CD4-positive, alpha-beta T cell (primary cell): ENCODE results near the gene FRMD4B. TPM values are rescaled to one million over a fixed set of nuclear protein-coding genes. Genes with fewer than 3 reads are reported as not detected.

Source experiments
- ATAC-seq: fragments of 200-7000 bp; cut with Tn5 transposase; one replicate; pipeline ENCODE4 v1.10.0; 2022; ENCODE audit warnings: mild to moderate bottlenecking; ENCODE audit not compliant: poor library complexity
- CTCF ChIA-PET: fragments of 350-600 bp; sonication (Branson Sonifier 250); formaldehyde crosslinking; loops from one replicate; lab custom pipeline; 2021; ENCODE audit warnings: antibody characterized with exemption, inconsistent platforms; lab: Charles Lee
- POLR2A ChIA-PET: fragments of 350-600 bp; sonication (Branson Sonifier 250); formaldehyde crosslinking; loops from one replicate; lab custom pipeline; 2021; ENCODE audit warnings: antibody characterized with exemption, inconsistent platforms; lab: Charles Lee
- DNase-seq, 14 experiments: peaks; one replicate each; pipeline ENCODE4 v3.0.0-alpha.2; 2013 to 2020; ENCODE audit warnings: mixed read lengths in 2 of 14
- H3K27ac ChIP-seq, 2 donors: one replicate each; pipeline versions ENCODE4 v1.5.1 to v1.7.0; 2013; ENCODE audit warnings: low read length in 2 of 2, low read depth in 1 of 2, mild to moderate bottlenecking in 1 of 2
- H3K27me3 ChIP-seq, 2 experiments: 1 replicate in 1 of 2; 2 replicates in 1 of 2; pipeline versions ENCODE4 v1.6.1 to v1.7.0; 2013; ENCODE audit warnings: low read length in 2 of 2, control low read depth in 1 of 2, mild to moderate bottlenecking in 1 of 2, moderate library complexity in 1 of 2; ENCODE audit not compliant: insufficient read depth in 2 of 2, control insufficient read depth in 1 of 2
- H3K36me3 ChIP-seq: one replicate; pipeline ENCODE4 v1.6.1; 2013; ENCODE audit warnings: low read length, control low read depth; ENCODE audit not compliant: insufficient read depth
- H3K4me1 ChIP-seq: one replicate; pipeline ENCODE4 v1.6.1; 2013; ENCODE audit warnings: low read length, control low read depth; ENCODE audit not compliant: insufficient read depth
- H3K4me3 ChIP-seq: one replicate; pipeline ENCODE4 v1.5.1; 2013; ENCODE audit warnings: mild to moderate bottlenecking, low read length, moderate library complexity
- H3K9me3 ChIP-seq, 2 experiments: 1 replicate in 1 of 2; 2 replicates in 1 of 2; pipeline versions ENCODE4 v1.6.1 to v1.7.0; 2013; ENCODE audit warnings: low read length in 2 of 2, mild to moderate bottlenecking in 2 of 2, control low read depth in 1 of 2, moderate library complexity in 1 of 2; ENCODE audit not compliant: control insufficient read depth in 1 of 2, insufficient read depth in 1 of 2
- H3K27ac Mint-ChIP-seq: one replicate; pipeline ENCODE4 v1.8.0; 2020; ENCODE audit warnings: mixed read lengths
- H3K27me3 Mint-ChIP-seq: one replicate; pipeline ENCODE4 v1.8.0; 2021; ENCODE audit warnings: mixed read lengths
- H3K36me3 Mint-ChIP-seq: one replicate; pipeline ENCODE4 v1.8.0; 2021; ENCODE audit warnings: low read depth, mixed read lengths
- H3K4me1 Mint-ChIP-seq: one replicate; pipeline ENCODE4 v1.8.0; 2021; ENCODE audit warnings: low read depth, mixed read lengths
- H3K4me3 Mint-ChIP-seq: one replicate; pipeline ENCODE4 v1.8.0; 2020; ENCODE audit warnings: mild to moderate bottlenecking, mixed read lengths
- H3K9me3 Mint-ChIP-seq: one replicate; pipeline ENCODE4 v1.8.0; 2020; ENCODE audit warnings: mixed read lengths
- CTCF ChIP-seq: fragments of 200-600 bp; IDR thresholded peaks from one replicate; pipeline ENCODE4 v1.8.0; 2022; ENCODE audit warnings: antibody characterized with exemption, mild to moderate bottlenecking
- intact Hi-C, 2 experiments: fragments of 100-400 bp; cut with DNase I in 1 of 2; cut with micrococcal nuclease in 1 of 2; formaldehyde crosslinking; loops; one replicate each; pipeline versions ENCODE4 v1.15.1 to v1.9.0; 2023 to 2025; cut with DNase I, micrococcal nuclease
- total RNA-seq, 174 experiments: library from RNA in 2 of 174; stranded (reverse) in 2 of 174; gene quantifications; one replicate each; pipeline ENCODE4 v1.2.3 and lab custom pipeline; 2021 to 2026

The FRMD4B gene
- total RNA-seq, 2 experiments from 2014 or later: 5.5 to 7.7 TPM

GRCh38 chr3:69328963-69329302 lies 57.0 kb downstream of the FRMD4B start:
- Histone ChIP-seq H3K36me3 (no peaks in the 10 kb centered on the region), H3K4me1 (peaks cover 14% of the 10 kb centered on the region), H3K4me3 (no peak overlapping the region), H3K9me3 (no peaks in the 10 kb centered on the region), H3K27me3 (no peaks in the 10 kb centered on the region), H3K27ac (no peak overlapping the region)
- peaks cover 36% of the 10 kb centered on the region for H3K4me1 Mint-ChIP-seq
- no peak overlapping the region for H3K27ac Mint-ChIP-seq
- ATAC-seq: no peak
- no peak for DNase-seq
- H3K36me3 Mint-ChIP-seq: no peaks in the 10 kb centered on the region
- CTCF ChIA-PET: no interaction called here
- intact Hi-C loops: no loop called here
- POLR2A ChIA-PET: no interaction called here
- no peaks in the 10 kb centered on the region for H3K27me3 Mint-ChIP-seq
- H3K9me3 Mint-ChIP-seq: no peaks in the 10 kb centered on the region
- no peak for TF ChIP-seq CTCF
- no peak overlapping the region for H3K4me3 Mint-ChIP-seq

- H3K27me3 ChIP-seq: no peaks in the 10 kb centered on the region
- H3K9me3 Mint-ChIP-seq: no peaks in the 10 kb centered on the region
- H3K36me3 ChIP-seq: no peaks in the 10 kb centered on the region
- H3K4me3 Mint-ChIP-seq: peak overlapping the region; percentile 30
- H3K27me3 Mint-ChIP-seq: no peaks in the 10 kb centered on the region
- H3K4me1 ChIP-seq: peaks cover 14% of the 10 kb centered on the region
- H3K4me3 ChIP-seq: no peak overlapping the region
- ChIA-PET CTCF (no interaction called here), POLR2A (no interaction called here)
- no peak for DNase-seq
- intact Hi-C loops: no loop called here
- no peak overlapping the region for H3K27ac ChIP-seq
- H3K27ac Mint-ChIP-seq: peak overlapping the region; percentile 70
- ATAC-seq: no peak
- H3K4me1 Mint-ChIP-seq: peaks cover 36% of the 10 kb centered on the region
- H3K36me3 Mint-ChIP-seq: no peaks in the 10 kb centered on the region
- H3K9me3 ChIP-seq: no peaks in the 10 kb centered on the region
- no peak for TF ChIP-seq CTCF
These were observed 57.6 kb downstream of the FRMD4B start for GRCh38 chr3:69328103-69328962.

- Histone ChIP-seq H3K27me3 (no peaks in the 10 kb centered on the region), H3K9me3 (no peaks in the 10 kb centered on the region), H3K36me3 (no peaks in the 10 kb centered on the region), H3K4me1 (peaks cover 14% of the 10 kb centered on the region), H3K4me3 (no peak overlapping the region), H3K27ac (no peak overlapping the region)
- intact Hi-C loops: no loop called here
- Mint-ChIP-seq H3K4me3 (peak overlapping the region; percentile 65), H3K36me3 (no peaks in the 10 kb centered on the region), H3K4me1 (peaks cover 36% of the 10 kb centered on the region), H3K9me3 (no peaks in the 10 kb centered on the region), H3K27ac (peak overlapping the region; percentile 70), H3K27me3 (no peaks in the 10 kb centered on the region)
- ATAC-seq: peak; percentile 94
- POLR2A ChIA-PET: no interaction called here
- peak in 6 of 14 experiments; percentile 3 to 69 (median 38) for DNase-seq
- TF ChIP-seq CTCF: no peak
- CTCF ChIA-PET: interaction anchor here (1.0 to 1.1 kb wide), 3 partner anchors 9 to 21 kb away, joined by 3 read pairs; no protein-coding TSS in a partner anchor
These were observed 59.0 kb downstream of the FRMD4B start for GRCh38 chr3:69326855-69327300.
